GM19023 (cell line): ENCODE measurements around the gene HOXD10.
A peak's percentile ranks its signal among the peaks of the same experiment; 100 is the strongest.

ENCODE experiments used
- ATAC-seq: cut with Tn5 transposase; IDR thresholded peaks from one replicate; pipeline ENCODE4 v1.9.1; 2021; ENCODE audit warnings: mild to moderate bottlenecking, moderate library complexity; ENCODE audit not compliant: unreplicated experiment

Gene HOXD10

GRCh38 chr2:176132205-176133171 is 15.9 kb downstream of the HOXD10 start:
- no peak for ATAC-seq

GRCh38 chr2:176133389-176133788 is 16.8 kb downstream of the HOXD10 start:
- ATAC-seq: no peak

GRCh38 chr2:176134035-176134434 is 17.5 kb downstream of the HOXD10 start:
- no peak for ATAC-seq

GRCh38 chr2:176135035-176135440 is 18.5 kb downstream of the HOXD10 start:
- no peak for ATAC-seq

GRCh38 chr2:176136374-176137251 is 20.0 kb downstream of the HOXD10 start:
- no peak for ATAC-seq

GRCh38 chr2:176137252-176137580 is 20.6 kb downstream of the HOXD10 start:
- no peak for ATAC-seq

GRCh38 chr2:176137906-176138305 is 21.3 kb downstream of the HOXD10 start:
- ATAC-seq: no peak

- ATAC-seq: no peak
Observed at GRCh38 chr2:176138526-176138922, 21.9 kb downstream of the HOXD10 start.

GRCh38 chr2:176138923-176139660 is 22.5 kb downstream of the HOXD10 start:
- no peak for ATAC-seq

- ATAC-seq: no peak
Observed at GRCh38 chr2:176139661-176140512, 23.3 kb downstream of the HOXD10 start.

- peak; percentile 93 for ATAC-seq
Observed at GRCh38 chr2:176140513-176141317, 24.1 kb downstream of the HOXD10 start.

- ATAC-seq: no peak
Observed at GRCh38 chr2:176142281-176142680, 25.7 kb downstream of the HOXD10 start.

GRCh38 chr2:176145085-176145969 is 28.7 kb downstream of the HOXD10 start:
- no peak for ATAC-seq

- ATAC-seq: no peak
Observed at GRCh38 chr2:176146101-176146500, 29.5 kb downstream of the HOXD10 start.

GRCh38 chr2:176146645-176147044 is 30.1 kb downstream of the HOXD10 start:
- no peak for ATAC-seq

- ATAC-seq: no peak
Observed at GRCh38 chr2:176147210-176147799, 30.7 kb downstream of the HOXD10 start.

GRCh38 chr2:176147800-176148496 is 31.4 kb downstream of the HOXD10 start:
- ATAC-seq: no peak
